Measurements from ENCODE around the gene ICE2.
A peak's percentile ranks its signal among the peaks of the same experiment; 100 is the strongest.

ICE2 gene

GRCh38 chr15:60478566-60479360 lies at the start of gene ICE2:
ICE2 (minus strand) TSS chr15:60479142; CDS start chr15:60477977, 1,165 bp downstream.
- peak; percentile 91 for TF ChIP-seq TAF1 (IDR thresholded peaks at IDR 0.05; ENCODE audit: low read depth)
- 0 out of 2 replicates have a peak, but pooled peaks have one; percentile 18 for TF ChIP-seq REST (IDR thresholded peaks at IDR 0.05; ENCODE audit: low read depth)
- peak; percentile 84 for TF ChIP-seq CREB1 (IDR thresholded peaks at IDR 0.05; ENCODE audit: low read depth)
- 0 out of 2 replicates have a peak, but pooled peaks have one; percentile 32 for TF ChIP-seq NFIC (IDR thresholded peaks at IDR 0.05)
- TF ChIP-seq TEAD4 (IDR thresholded peaks at IDR 0.05), result peak; percentile 22
- no peak; the same call in 1 of the 2 replicates for TF ChIP-seq CEBPB (IDR thresholded peaks at IDR 0.05)
- TF ChIP-seq FOXM1 (IDR thresholded peaks at IDR 0.05; ENCODE audit: borderline replicate concordance, low read depth), result no peak
- TF ChIP-seq ZBTB7A (IDR thresholded peaks at IDR 0.05; ENCODE audit: low read depth), result peak; percentile 68; the same call in 1 of the 2 replicates
- TF ChIP-seq MAX (IDR thresholded peaks at IDR 0.05), result peak; percentile 92
- peak; percentile 64 for TF ChIP-seq TCF12 (IDR thresholded peaks at IDR 0.05; ENCODE audit: low read depth)
- peak; percentile 13; the same call in 1 of the 2 replicates for TF ChIP-seq EGR1 (IDR thresholded peaks at IDR 0.05)
- 0 out of 2 replicates have a peak, but pooled peaks have one; percentile 22 for TF ChIP-seq EP300 (IDR thresholded peaks at IDR 0.05; ENCODE audit: borderline replicate concordance)
- TF ChIP-seq USF1 (IDR thresholded peaks at IDR 0.05), result no peak
- peak; percentile 92 for TF ChIP-seq YY1 (IDR thresholded peaks at IDR 0.05; ENCODE audit: low read depth)
- TF ChIP-seq RAD21 (IDR thresholded peaks at IDR 0.05; ENCODE audit: low read depth), result no peak

- no peak for TF ChIP-seq EP300 (IDR thresholded peaks at IDR 0.05; ENCODE audit: borderline replicate concordance)
- TF ChIP-seq MAX (IDR thresholded peaks at IDR 0.05), result no peak
Measured at GRCh38 chr15:60528530-60528929, 49.6 kb upstream of the ICE2 start.

- no peak for TF ChIP-seq YY1 (IDR thresholded peaks at IDR 0.05; ENCODE audit: low read depth)
- no peak for TF ChIP-seq RAD21 (IDR thresholded peaks at IDR 0.05; ENCODE audit: low read depth)
- TF ChIP-seq TCF12 (IDR thresholded peaks at IDR 0.05; ENCODE audit: low read depth), result no peak
- no peak for TF ChIP-seq TAF1 (IDR thresholded peaks at IDR 0.05; ENCODE audit: low read depth)
- TF ChIP-seq FOXM1 (IDR thresholded peaks at IDR 0.05; ENCODE audit: borderline replicate concordance, low read depth), result no peak
- no peak for TF ChIP-seq MAX (IDR thresholded peaks at IDR 0.05)
- no peak for TF ChIP-seq CEBPB (IDR thresholded peaks at IDR 0.05)
- TF ChIP-seq EP300 (IDR thresholded peaks at IDR 0.05; ENCODE audit: borderline replicate concordance), result no peak
- no peak for TF ChIP-seq ZBTB7A (IDR thresholded peaks at IDR 0.05; ENCODE audit: low read depth)
- no peak for TF ChIP-seq REST (IDR thresholded peaks at IDR 0.05; ENCODE audit: low read depth)
- TF ChIP-seq NFIC (IDR thresholded peaks at IDR 0.05), result no peak
- no peak for TF ChIP-seq CREB1 (IDR thresholded peaks at IDR 0.05; ENCODE audit: low read depth)
- TF ChIP-seq TEAD4 (IDR thresholded peaks at IDR 0.05), result no peak
- TF ChIP-seq EGR1 (IDR thresholded peaks at IDR 0.05), result no peak
- TF ChIP-seq USF1 (IDR thresholded peaks at IDR 0.05), result no peak
Measured at GRCh38 chr15:60527456-60527855, 48.5 kb upstream of the ICE2 start.

GRCh38 chr15:60526127-60526616 lies 47.2 kb upstream of the ICE2 start:
- no peak for TF ChIP-seq TEAD4 (IDR thresholded peaks at IDR 0.05)
- no peak for TF ChIP-seq REST (IDR thresholded peaks at IDR 0.05; ENCODE audit: low read depth)

All from Ishikawa (cell line).